Cerebellar cortex (tissue), 1 donor: ENCODE results near the gene MYO15B.

Experiments
- DNase-seq: peaks from one replicate; pipeline ENCODE4 v3.0.0-alpha.2; 2015; ENCODE audit warnings: low spot score

MYO15B gene

GRCh38 chr17:75558666-75559530 lies 28.7 kb upstream of the MYO15B start:
- peak; percentile 56 for DNase-seq

GRCh38 chr17:75559958-75560533 lies 27.6 kb upstream of the MYO15B start:
- no peak for DNase-seq

- DNase-seq: no peak
These were observed 25.5 kb upstream of the MYO15B start for GRCh38 chr17:75561927-75562603.

- DNase-seq: no peak
These were observed 24.4 kb upstream of the MYO15B start for GRCh38 chr17:75563063-75563758.

- DNase-seq: no peak
These were observed 23.4 kb upstream of the MYO15B start for GRCh38 chr17:75564195-75564594.

GRCh38 chr17:75565066-75565465 lies 22.5 kb upstream of the MYO15B start:
- DNase-seq: no peak

- DNase-seq: no peak
These were observed 22.0 kb upstream of the MYO15B start for GRCh38 chr17:75565618-75566017.

GRCh38 chr17:75566416-75566815 lies 21.2 kb upstream of the MYO15B start:
- DNase-seq: no peak

- no peak for DNase-seq
These were observed 20.8 kb upstream of the MYO15B start for GRCh38 chr17:75566834-75567233.

GRCh38 chr17:75568412-75569255 lies 19.0 kb upstream of the MYO15B start:
- DNase-seq: no peak

GRCh38 chr17:75570034-75570676 lies 17.4 kb upstream of the MYO15B start:
- no peak for DNase-seq

GRCh38 chr17:75570772-75571171 lies 16.8 kb upstream of the MYO15B start:
- no peak for DNase-seq

- no peak for DNase-seq
These were observed 16.3 kb upstream of the MYO15B start for GRCh38 chr17:75571197-75571884.

- no peak for DNase-seq
These were observed 15.8 kb upstream of the MYO15B start for GRCh38 chr17:75571885-75572215.

GRCh38 chr17:75572713-75573539 lies 14.7 kb upstream of the MYO15B start:
- DNase-seq: no peak

GRCh38 chr17:75573540-75573957 lies 14.1 kb upstream of the MYO15B start:
- DNase-seq: no peak

GRCh38 chr17:75573994-75574393 lies 13.6 kb upstream of the MYO15B start:
- DNase-seq: no peak

- no peak for DNase-seq
These were observed 13.1 kb upstream of the MYO15B start for GRCh38 chr17:75574404-75575036.

- DNase-seq: no peak
These were observed 12.4 kb upstream of the MYO15B start for GRCh38 chr17:75575197-75575596.
